ENCODE results near the gene ATP1B3. TPM values are rescaled to one million over a fixed set of nuclear protein-coding genes. Genes with fewer than 3 reads are reported as not detected.

The ATP1B3 gene
- total and polyA plus RNA-seq, 2 of the 13 experiments (the other 11 are each of a cell fraction or from before 2014, with no cell fraction given), result 84.3 to 93.6 TPM

DNA sequence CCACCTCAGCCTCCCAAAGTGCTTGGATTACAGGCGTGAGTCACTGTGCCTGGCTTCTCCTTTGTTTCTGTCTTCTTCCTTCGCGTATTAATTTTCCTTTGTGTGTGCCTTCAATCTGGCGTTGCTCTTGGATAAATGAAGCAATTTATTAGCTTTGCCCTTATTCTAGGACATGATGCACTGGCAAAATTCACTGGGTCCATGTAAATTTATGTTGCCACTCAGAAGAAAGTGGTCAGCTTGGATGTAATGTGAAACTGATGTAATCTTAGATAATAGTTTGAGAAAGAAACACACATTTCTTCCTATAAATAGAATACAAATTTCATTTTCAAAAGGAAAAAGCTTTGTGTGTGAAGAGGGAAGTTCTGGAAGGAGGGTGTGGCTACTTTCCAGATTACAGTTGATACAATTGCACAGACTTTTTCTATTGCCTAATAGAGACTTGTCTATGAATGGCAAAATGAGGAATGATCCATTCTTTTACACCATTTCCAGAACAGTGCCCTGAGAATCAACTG is 23.3 kb upstream of the ATP1B3 start:
- Histone ChIP-seq H3K9me3 (ENCODE audit: low read length) (no peaks in the 10 kb centered on the region), H3K79me2 (ENCODE audit: insufficient read depth, low read length) (no peaks in the 10 kb centered on the region), H3K36me3 (replicated peaks in 1 of 2; ENCODE audit: control insufficient read depth in 1 of 2, insufficient read depth in 2 of 2, low read length in 2 of 2) (no peaks in the 10 kb centered on the region), H2AFZ (ENCODE audit: low read length) (no peak overlapping the region), H3K4me2 (ENCODE audit: low read depth, low read length) (no peak overlapping the region), H3K27me3 (ENCODE audit: control insufficient read depth in 1 of 2, insufficient read depth in 2 of 2, low read length in 2 of 2) (0 out of 5 replicates have a peak, but pooled peaks cover 0 to 9% of the 10 kb centered on the region in 2 experiments), H3K4me1 (ENCODE audit: insufficient read depth, low read length) (no peaks in the 10 kb centered on the region), H3K9ac (ENCODE audit: insufficient read depth, low read depth, low read length) (no peak overlapping the region), H3K4me3 (replicated peaks in 1 of 3; ENCODE audit: insufficient read depth in 1 of 3, low read depth in 2 of 3, low read length in 3 of 3) (no peak overlapping the region), H4K20me1 (ENCODE audit: insufficient read depth, low read length) (no peaks in the 10 kb centered on the region), H3K27ac (ENCODE audit: extremely low read length, insufficient read depth, low read length) (no peak overlapping the region)
- DNase-seq (ENCODE audit: low spot score) (no peak), ATAC-seq (no peak), FAIRE-seq (no peak)
- ChIA-PET POLR2A (no interaction called here), CTCF (ENCODE audit: low intra/inter-chr PET ratio, low total read pairs) (no interaction called here)
- in situ Hi-C loops (cut with HindIII; ENCODE audit: extremely low pct_ligation_motif_present, low pct_unique_long_range_greater_than_20kb) (no loop called here), intact Hi-C loops (cut with micrococcal nuclease; ENCODE audit: unreplicated experiment) (no loop called here)
- 54% methylated on average over 4 of the region's 4 CpGs for WGBS (ENCODE audit: low lambda C conversion rate)
- BruUV-seq (replicated peaks), result no TSS peak
- no peak for TF ChIP-seq CCAR2 (optimal IDR thresholded peaks at IDR 0.05; ENCODE audit: low read depth, low read length)
- TF ChIP-seq, protein P1, sequence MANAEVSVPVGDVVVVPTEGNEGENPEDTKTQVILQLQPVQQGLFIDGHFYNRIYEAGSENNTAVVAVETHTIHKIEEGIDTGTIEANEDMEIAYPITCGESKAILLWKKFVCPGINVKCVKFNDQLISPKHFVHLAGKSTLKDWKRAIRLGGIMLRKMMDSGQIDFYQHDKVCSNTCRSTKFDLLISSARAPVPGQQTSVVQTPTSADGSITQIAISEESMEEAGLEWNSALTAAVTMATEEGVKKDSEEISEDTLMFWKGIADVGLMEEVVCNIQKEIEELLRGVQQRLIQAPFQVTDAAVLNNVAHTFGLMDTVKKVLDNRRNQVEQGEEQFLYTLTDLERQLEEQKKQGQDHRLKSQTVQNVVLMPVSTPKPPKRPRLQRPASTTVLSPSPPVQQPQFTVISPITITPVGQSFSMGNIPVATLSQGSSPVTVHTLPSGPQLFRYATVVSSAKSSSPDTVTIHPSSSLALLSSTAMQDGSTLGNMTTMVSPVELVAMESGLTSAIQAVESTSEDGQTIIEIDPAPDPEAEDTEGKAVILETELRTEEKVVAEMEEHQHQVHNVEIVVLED (CRISPR knock-in tag; IDR thresholded peaks at IDR 0.05; ENCODE audit: borderline replicate concordance), result no peak
- TF ChIP-seq NONO (IDR thresholded peaks at IDR 0.05), result no peak
- TF ChIP-seq NONO (CRISPR knock-in tag; conservative IDR thresholded peaks at IDR 0.05), result no peak
- TF ChIP-seq, protein P2, sequence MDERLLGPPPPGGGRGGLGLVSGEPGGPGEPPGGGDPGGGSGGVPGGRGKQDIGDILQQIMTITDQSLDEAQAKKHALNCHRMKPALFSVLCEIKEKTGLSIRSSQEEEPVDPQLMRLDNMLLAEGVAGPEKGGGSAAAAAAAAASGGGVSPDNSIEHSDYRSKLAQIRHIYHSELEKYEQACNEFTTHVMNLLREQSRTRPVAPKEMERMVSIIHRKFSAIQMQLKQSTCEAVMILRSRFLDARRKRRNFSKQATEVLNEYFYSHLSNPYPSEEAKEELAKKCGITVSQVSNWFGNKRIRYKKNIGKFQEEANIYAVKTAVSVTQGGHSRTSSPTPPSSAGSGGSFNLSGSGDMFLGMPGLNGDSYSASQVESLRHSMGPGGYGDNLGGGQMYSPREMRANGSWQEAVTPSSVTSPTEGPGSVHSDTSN (CRISPR knock-in tag; IDR thresholded peaks at IDR 0.05), result no peak
- TF ChIP-seq SOX6 (IDR thresholded peaks at IDR 0.05), result no peak
- TF ChIP-seq SOX6 (CRISPR knock-in tag; IDR thresholded peaks at IDR 0.05), result no peak
- TF ChIP-seq ZNF841 (CRISPR knock-in tag; IDR thresholded peaks at IDR 0.05; ENCODE audit: borderline replicate concordance), result no peak
- TF ChIP-seq, protein P3, sequence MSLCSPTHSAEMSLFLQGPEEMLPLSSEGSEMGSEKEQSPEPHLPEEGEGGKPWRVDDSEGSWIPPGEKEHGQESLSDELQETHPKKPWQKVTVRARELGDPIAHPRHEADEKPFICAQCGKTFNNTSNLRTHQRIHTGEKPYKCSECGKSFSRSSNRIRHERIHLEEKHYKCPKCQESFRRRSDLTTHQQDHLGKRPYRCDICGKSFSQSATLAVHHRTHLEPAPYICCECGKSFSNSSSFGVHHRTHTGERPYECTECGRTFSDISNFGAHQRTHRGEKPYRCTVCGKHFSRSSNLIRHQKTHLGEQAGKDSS (CRISPR knock-in tag; IDR thresholded peaks at IDR 0.05; ENCODE audit: borderline replicate concordance, low read depth), result no peak
- no peak for TF ChIP-seq TARDBP (CRISPR knock-in tag; IDR thresholded peaks at IDR 0.05)
- TF ChIP-seq, protein P4, sequence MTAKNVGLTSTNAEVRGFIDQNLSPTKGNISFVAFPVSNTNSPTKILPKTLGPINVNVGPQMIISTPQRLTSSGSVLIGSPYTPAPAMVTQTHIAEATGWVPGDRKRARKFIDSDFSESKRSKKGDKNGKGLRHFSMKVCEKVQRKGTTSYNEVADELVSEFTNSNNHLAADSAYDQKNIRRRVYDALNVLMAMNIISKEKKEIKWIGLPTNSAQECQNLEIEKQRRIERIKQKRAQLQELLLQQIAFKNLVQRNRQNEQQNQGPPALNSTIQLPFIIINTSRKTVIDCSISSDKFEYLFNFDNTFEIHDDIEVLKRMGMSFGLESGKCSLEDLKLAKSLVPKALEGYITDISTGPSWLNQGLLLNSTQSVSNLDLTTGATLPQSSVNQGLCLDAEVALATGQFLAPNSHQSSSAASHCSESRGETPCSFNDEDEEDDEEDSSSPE (CRISPR knock-in tag; IDR thresholded peaks at IDR 0.05), result no peak
- TF ChIP-seq ZMYM3 (CRISPR knock-in tag; IDR thresholded peaks at IDR 0.05), result no peak
- no peak for TF ChIP-seq POLR2AphosphoS5 (IDR thresholded peaks at IDR 0.05; ENCODE audit: low read depth, low read length)
- TF ChIP-seq HOXD1 (CRISPR knock-in tag; IDR thresholded peaks at IDR 0.05), result no peak
- TF ChIP-seq, protein P5, sequence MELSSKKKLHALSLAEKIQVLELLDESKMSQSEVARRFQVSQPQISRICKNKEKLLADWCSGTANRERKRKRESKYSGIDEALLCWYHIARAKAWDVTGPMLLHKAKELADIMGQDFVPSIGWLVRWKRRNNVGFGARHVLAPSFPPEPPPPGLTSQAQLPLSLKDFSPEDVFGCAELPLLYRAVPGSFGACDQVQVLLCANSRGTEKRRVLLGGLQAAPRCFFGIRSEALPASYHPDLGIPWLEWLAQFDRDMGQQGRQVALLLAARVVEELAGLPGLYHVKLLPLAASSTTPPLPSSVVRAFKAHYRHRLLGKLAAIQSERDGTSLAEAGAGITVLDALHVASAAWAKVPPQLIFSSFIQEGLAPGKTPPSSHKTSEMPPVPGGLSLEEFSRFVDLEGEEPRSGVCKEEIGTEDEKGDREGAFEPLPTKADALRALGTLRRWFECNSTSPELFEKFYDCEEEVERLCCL (CRISPR knock-in tag; IDR thresholded peaks at IDR 0.05; ENCODE audit: borderline replicate concordance), result no peak
- no peak for TF ChIP-seq SIN3A (IDR thresholded peaks at IDR 0.05; ENCODE audit: borderline replicate concordance, low read depth, low read length)
- TF ChIP-seq ZEB1 (IDR thresholded peaks at IDR 0.05; ENCODE audit: insufficient replicate concordance, low read depth), result no peak
- TF ChIP-seq PLRG1 (conservative IDR thresholded peaks at IDR 0.05), result no peak
- no peak for TF ChIP-seq U2AF1 (optimal IDR thresholded peaks at IDR 0.05; ENCODE audit: low read depth, low read length)

All from HepG2 (cell line).